HEK293 (cell line): Measurements from ENCODE around the gene ELMO1.

Experiments
- AEBP2 ChIP-seq: fragments of 450-650 bp; formaldehyde crosslinking; IDR thresholded peaks from 2 replicates; pipeline ENCODE4 v1.5.1; 2016; ENCODE audit warnings: missing biosample characterization, missing genetic modification characterization, borderline replicate concordance
- ATF2 ChIP-seq: fragments of 450-650 bp; formaldehyde crosslinking; IDR thresholded peaks from 2 replicates; pipeline ENCODE4 v1.5.1; 2016; ENCODE audit warnings: missing biosample characterization, missing genetic modification characterization, low read depth
- CTCF ChIP-seq: fragments of 450-650 bp; formaldehyde crosslinking; IDR thresholded peaks from 2 replicates; pipeline ENCODE4 v1.5.1; 2016; ENCODE audit warnings: missing biosample characterization, missing genetic modification characterization
- ZBTB44 ChIP-seq: fragments of 450-650 bp; IDR thresholded peaks from 2 replicates; pipeline ENCODE4 v1.5.1; 2018; ENCODE audit warnings: missing biosample characterization, mild to moderate bottlenecking, missing genetic modification characterization
- ZSCAN23 ChIP-seq: fragments of 450-650 bp; formaldehyde crosslinking; IDR thresholded peaks from 2 replicates; pipeline ENCODE4 v1.5.1; 2016; ENCODE audit warnings: missing biosample characterization, missing genetic modification characterization

- TF ChIP-seq CTCF (no peak), AEBP2 (no peak), ATF2 (no peak), ZSCAN23 (tag by site-specific recombination) (no peak), ZBTB44 (tag by site-specific recombination) (no peak)
These were observed 199.4 kb downstream of the ELMO1 start for GRCh38 chr7:37249240-37249639.
